ENCODE measurements around the gene ATP6V0E2.
"Not testable (repeated sequence)": the region's sequence is repeated elsewhere in the genome, so short reads cannot be mapped to it uniquely, and the experiment has no call there.

The ATP6V0E2 gene

DNA sequence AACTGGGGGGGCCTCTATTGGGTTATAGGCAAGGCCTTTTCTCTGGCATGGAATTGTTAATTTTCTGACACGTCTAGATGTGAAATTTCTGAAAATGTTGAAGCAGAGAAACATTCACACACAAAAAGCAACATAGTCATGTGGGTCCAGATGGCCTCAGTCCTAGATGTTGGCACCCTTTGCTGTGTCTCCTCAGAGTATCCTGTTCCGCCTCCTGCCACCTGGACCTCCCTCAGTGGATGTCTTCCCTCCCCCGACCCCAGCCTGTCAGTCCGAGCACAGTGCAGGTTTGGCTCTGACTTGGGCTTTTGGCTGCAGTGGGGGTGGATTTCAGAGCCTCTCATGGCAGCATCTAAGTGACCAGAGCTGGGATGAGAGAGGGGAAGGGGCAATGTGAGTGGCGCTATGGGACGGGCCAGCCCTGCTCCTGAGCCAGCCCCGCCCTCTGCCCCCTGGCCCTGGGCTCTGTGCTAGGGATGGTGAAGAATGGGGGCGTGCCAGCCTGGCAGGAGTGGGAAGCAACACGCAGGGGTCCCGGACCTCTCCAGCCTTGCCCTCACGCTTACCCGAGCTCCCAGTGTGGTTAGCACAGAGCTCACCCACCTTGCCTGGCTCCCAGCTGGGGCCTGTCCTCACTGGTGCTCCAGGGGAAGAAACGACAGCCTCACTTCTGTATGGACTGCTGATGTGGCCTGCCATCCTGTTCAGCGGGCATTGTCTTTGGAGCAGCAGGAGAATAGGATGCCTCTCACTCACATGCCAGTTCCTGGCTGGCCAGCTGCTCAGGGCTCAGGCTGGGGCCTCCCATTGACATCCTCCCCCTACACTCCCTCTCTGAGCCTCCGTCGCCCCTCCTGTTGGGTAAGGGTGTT is 6.2 kb downstream of the ATP6V0E2 start:
- DNase-seq (ENCODE audit: low read depth, low spot score) = no peak

DNA sequence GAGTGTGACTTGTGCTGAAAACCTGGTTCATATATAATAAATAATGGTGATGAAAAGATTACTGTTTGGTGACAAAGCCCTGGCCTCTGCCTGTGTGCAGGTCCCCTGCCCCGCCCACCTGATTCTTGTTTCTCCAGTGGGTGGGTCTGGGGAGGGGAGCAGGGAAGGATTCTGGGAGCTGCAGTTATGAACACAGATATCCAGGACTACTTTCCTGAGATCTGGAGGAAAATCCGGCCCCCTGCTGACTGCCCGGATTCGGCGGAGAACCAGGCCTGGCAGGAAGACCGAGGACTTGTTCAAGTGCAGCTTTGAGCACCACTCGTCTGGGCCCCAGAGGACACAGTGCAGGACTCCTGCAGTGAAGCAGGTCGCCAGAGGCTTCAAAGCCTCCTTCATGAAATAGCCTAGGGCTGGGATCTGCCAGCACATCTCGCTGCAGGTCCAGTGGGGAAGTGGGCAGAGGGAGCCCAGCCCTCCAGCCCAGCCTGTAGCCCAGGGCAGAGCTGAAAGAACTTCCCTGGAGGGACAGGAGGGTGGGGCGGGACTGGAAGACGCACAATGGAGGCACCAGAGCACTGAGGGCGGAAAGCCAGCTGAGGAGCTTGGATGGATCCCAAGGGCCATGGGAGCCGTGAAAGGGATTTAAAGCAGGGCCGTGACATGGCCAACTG is 7.0 kb downstream of the ATP6V0E2 start:
- no peak for DNase-seq (ENCODE audit: low read depth, low spot score)

DNA sequence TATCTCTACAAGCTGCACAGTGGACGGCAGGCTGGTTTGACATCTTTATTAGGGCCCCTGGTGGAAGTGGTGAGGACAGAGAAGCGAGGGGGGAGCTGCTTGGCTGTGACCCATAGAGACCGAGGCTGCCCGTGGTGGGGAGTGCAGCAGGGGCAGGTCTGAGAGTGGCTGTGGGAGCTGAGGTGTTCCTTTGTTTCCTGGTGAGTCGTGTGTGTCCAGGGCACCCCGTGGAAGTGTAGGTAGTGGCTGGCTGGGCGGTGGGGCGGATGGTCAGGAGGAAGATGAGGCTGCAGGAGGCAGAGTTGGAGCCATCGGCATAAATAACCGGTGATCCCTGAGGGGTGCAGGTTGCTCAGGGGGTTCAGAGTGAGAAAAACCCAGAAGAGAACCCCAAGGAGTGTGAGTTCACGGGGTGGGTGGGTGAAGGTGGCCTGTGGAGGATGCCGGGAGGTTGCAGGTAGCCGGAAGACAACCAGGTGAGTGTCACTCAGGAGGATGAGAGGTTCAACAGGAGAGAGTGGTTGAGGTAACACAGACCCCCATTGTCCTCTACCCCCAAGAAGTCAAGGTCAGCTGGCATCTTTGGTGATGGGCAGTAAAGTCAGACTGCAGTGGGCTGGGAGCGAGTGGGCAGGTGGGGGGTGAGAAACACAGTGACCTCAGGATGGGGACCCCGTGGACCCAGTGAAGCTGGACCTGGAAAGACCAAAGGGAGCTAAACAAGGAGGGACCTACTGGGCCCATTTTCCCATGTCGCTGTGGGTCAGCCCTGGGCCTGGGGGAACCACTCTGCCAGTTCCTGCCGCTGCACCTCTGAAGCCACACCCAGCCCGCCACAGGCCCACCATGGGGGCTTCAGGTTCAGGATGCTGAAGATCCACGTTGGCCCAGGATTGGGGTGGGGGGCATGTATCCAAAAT is 7.8 kb downstream of the ATP6V0E2 start:
- no peak for DNase-seq (ENCODE audit: low read depth, low spot score)

- no peak for DNase-seq (ENCODE audit: low read depth, low spot score)
Observed at GRCh38 chr7:149882248-149883047, 8.7 kb downstream of the ATP6V0E2 start.

DNA sequence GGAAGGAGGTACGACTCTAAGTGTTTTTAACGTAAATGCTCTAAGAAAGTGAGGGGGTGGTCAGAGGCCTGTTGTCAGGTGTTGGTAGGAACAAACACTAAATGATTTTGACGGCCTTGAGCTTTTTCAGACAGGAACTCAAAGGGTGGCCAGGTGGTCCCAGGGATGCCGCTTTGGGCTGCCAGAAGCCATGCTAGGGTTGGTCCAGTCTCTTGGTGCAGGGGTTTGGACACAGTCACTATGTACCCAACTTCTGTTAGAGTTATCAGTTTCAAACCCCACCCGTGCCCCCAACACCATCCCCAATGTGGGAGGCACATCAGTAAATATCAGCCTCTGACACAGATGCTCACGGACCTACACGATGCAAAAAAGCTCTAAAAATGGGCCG is 9.3 kb downstream of the ATP6V0E2 start:
- DNase-seq (ENCODE audit: low read depth, low spot score) = no peak

DNA sequence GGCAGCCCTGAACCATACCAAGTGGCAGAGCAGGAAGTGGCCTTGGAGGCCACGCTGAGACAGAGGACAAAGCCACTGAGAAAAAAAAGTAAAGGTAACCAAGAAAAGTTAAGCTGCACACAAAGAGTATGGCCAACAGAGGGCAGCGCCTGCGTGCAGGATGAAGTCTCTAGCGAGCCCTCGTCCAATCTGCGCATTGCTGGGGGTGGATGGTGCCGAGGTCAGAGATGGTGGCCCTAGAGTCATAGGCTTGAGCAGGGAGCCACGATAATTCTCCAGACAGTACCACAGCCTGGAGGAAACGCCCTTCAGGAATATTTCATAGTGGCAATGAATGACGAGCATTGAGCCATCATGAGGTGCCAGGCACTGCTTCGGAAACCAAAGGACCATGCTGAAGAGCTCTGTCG is 9.7 kb downstream of the ATP6V0E2 start:
- DNase-seq (ENCODE audit: low read depth, low spot score) = peak; percentile 21

GRCh38 chr7:149884016-149884415 is 10.2 kb downstream of the ATP6V0E2 start:
- no peak for DNase-seq (ENCODE audit: low read depth, low spot score)

DNA sequence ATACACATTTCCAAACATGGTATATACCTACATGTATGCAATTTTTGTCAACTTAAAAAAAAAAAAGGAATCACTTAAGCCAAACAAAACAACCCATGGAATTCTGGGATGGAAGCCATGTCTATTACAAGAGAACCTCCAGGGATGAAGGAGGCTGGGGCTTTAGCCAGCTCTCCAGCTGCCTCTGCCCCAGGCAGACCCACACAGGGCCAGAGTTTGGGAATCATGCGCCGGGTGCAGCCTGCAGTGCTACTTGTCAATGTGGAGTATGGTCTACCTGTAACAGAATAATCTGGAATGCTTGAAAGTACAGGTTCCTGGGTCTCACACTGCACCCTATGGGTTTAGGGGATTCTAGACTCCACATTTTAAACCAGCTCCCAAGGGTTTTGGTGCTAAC is 10.8 kb downstream of the ATP6V0E2 start:
- DNase-seq (ENCODE audit: low read depth, low spot score) = no peak

DNA sequence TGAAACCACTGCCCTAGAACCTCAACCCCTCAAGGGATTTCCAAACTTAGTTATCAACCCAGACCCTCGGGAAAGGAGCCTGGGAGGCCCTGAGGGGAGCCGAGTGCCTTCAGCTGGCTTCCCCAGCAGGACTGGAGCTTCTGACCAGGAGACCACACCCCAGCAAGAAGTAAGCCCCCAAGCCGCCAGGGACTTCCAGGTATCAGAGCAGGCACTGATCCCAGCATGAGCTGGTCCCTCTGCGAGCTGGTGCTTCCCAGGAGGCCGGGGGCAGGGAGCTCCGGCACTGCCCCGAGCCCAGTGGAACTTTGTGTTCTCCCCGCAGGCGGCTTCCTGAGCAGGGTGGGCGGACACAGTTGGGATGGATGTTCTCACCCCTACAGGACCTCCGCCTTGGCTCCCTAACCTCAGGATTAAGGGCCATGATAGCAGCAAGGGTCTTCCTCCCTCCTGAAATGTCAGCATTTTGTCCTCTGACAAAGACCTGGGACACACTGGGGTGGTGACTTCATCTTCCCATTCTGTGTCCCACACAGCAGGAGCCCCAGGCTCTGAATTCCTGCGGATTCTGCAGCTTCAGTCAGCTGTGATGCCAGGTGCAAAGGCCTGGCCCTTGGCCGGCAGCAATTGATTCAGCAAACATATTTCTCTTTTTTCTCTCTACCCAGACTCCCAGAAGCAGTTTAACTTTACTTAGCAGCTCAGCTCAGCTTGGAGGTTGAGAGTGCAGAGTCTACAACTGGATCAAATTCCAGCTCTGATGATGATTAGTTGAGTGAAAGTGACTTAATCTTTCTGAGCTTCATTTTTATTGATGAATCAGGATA is 11.6 kb downstream of the ATP6V0E2 start:
- DNase-seq (ENCODE audit: low read depth, low spot score) = no peak

- DNase-seq (ENCODE audit: low read depth, low spot score) = no peak
Observed at GRCh38 chr7:149886018-149886415, 12.2 kb downstream of the ATP6V0E2 start.

DNA sequence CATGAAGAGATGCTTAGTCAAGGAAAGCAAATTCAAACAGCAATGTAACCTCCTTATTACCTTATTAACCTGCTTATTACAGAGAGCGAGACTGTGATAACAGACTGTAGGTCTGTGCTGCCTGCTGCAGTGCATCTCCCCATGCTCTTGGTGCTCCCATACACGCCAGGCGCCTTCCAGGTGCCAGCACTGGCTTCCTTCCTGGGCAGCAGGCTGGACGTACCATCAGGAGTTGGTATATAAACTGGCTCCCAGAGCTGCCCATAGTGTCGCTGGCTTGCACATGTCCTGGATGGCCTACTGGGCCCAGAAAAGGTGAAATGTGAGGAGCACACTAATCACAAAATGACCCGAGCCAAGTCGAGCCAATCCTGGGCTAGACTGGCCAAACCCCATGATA is 13.5 kb downstream of the ATP6V0E2 start:
- no peak for DNase-seq (ENCODE audit: low read depth, low spot score)

DNA sequence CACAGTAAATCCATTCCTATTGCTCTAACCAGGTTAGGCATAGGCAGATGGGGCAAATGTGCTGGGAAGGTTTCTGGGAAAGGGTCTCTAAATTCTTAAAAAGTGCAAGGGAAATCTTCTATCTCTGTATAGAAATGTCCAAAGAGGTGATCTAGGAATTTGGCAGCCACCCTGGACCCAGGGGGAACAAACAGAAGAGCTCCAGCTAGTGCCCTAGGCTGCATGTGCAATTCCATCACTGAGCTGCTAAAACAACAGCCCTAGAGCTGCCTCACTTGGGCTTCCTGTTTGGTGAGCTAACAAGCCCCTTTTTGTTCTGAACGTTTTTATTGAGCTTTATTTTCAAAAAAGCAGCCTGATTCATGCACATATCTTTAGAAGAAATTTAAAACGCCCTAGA is 16.9 kb downstream of the ATP6V0E2 start:
- not testable (repeated sequence) for DNase-seq (ENCODE audit: low read depth, low spot score)

- DNase-seq (ENCODE audit: low read depth, low spot score) = not testable (repeated sequence)
Observed at GRCh38 chr7:149894957-149895356, 21.2 kb downstream of the ATP6V0E2 start.

DNA sequence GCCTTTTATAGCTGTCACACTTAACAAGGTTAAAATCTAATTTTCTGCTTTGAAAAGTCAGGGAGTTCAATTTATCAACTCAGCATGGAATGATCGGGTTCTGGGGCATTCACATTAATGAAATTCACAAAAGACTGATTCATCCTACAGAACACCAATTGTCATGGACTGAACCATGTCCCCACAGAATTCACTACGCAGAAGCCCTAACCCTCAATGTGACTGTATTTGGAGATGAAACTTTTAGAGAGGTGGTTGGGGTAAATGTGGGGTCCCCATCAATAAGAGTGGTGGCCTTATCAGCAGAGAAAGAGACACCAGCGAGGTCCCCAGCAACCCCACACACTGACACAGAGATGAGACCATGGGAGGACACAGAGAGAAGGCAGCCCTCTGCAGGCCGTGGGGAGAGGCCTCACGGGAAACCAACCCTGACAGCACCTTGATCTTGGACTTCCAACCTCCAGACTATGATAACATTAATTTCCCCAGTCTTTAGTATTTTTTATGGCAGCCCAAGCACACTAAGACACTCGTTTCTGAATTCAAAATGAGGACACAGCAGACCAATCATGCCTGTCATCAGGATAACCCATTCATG is 34.1 kb downstream of the ATP6V0E2 start:
- not testable (repeated sequence) for DNase-seq (ENCODE audit: low read depth, low spot score)

GRCh38 chr7:149910219-149910618 is 36.5 kb downstream of the ATP6V0E2 start:
- not testable (repeated sequence) for DNase-seq (ENCODE audit: low read depth, low spot score)

DNA sequence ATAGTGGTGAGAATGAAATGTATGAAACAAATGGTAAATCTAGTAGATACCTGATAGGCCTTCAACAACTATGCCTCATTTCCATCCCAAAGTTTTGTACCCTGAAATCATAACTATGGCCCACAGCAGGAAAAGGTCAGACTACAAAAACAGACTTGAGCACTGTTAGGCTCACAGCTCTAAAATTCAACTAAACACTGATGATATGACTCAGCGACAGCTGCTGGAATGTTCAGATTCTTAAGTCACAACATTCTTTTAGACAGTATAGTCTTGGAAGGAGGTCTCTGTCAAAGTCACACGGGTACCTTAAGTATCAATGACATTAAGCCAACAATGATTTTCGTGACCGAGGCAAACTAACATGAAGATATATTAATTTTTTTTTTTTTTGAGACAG is 38.4 kb downstream of the ATP6V0E2 start:
- DNase-seq (ENCODE audit: low read depth, low spot score) = not testable (repeated sequence)

GRCh38 chr7:149926414-149926813 is 52.6 kb downstream of the ATP6V0E2 start:
- not testable (repeated sequence) for DNase-seq (ENCODE audit: low read depth, low spot score)
